DOHH2 (cell line): ENCODE results near the gene MRFAP1.

Experiments used
- H3F3A ChIP-seq: fragments of 200-600 bp; sonication (generic), shearing (Covaris generic); 2 replicates; pipeline ENCODE4 v1.6.0; 2016; ENCODE audit warnings: antibody characterized with exemption, mild to moderate bottlenecking; ENCODE audit not compliant: control insufficient read depth, insufficient read depth
- H3K27ac ChIP-seq: fragments of 200-600 bp; sonication (generic); 2 replicates; pipeline ENCODE4 v1.5.1; 2014; ENCODE audit warnings: low read depth, mild to moderate bottlenecking, low read length, moderate library complexity
- H3K27me3 ChIP-seq: fragments of 200-600 bp; sonication (generic); 2 replicates; pipeline ENCODE4 v1.6.1; 2014; ENCODE audit warnings: mild to moderate bottlenecking, low read length, mixed read lengths; ENCODE audit not compliant: control insufficient read depth
- H3K36me3 ChIP-seq: fragments of 200-600 bp; sonication (generic); 2 replicates; pipeline ENCODE4 v1.6.1; 2014; ENCODE audit warnings: mild to moderate bottlenecking, low read length, moderate library complexity, mixed read lengths; ENCODE audit not compliant: control insufficient read depth
- H3K4me1 ChIP-seq: fragments of 200-600 bp; sonication (generic); 2 replicates; pipeline ENCODE4 v1.6.1; 2014; ENCODE audit warnings: mild to moderate bottlenecking, low read length, mixed read lengths; ENCODE audit not compliant: control insufficient read depth
- H3K4me2 ChIP-seq: fragments of 200-600 bp; sonication (generic); 2 replicates; pipeline ENCODE4 v1.6.0; 2014; ENCODE audit warnings: mild to moderate bottlenecking, low read length, moderate library complexity
- H3K4me3 ChIP-seq: fragments of 200-600 bp; sonication (generic); 2 replicates; pipeline ENCODE4 v1.5.1; 2014; ENCODE audit warnings: mild to moderate bottlenecking, low read length, mixed read lengths
- H3K79me2 ChIP-seq: fragments of 200-600 bp; sonication (generic); 2 replicates; pipeline ENCODE4 v1.6.1; 2014; ENCODE audit warnings: mild to moderate bottlenecking, low read length, mixed read lengths; ENCODE audit not compliant: control insufficient read depth
- H3K9me2 ChIP-seq: fragments of 200-600 bp; sonication (generic); replicated peaks from 2 replicates; pipeline ENCODE4 v1.6.1; 2014; ENCODE audit warnings: mild to moderate bottlenecking, low read length, mixed read lengths; ENCODE audit not compliant: control insufficient read depth
- H3K9me3 ChIP-seq: fragments of 200-600 bp; sonication (generic); 2 replicates; pipeline ENCODE4 v1.6.1; 2014; ENCODE audit warnings: antibody characterized with exemption, low read length, mixed read lengths; ENCODE audit not compliant: control insufficient read depth, insufficient read depth
- H4K20me1 ChIP-seq: fragments of 200-600 bp; sonication (generic); 2 replicates; pipeline ENCODE4 v1.6.0; 2014; ENCODE audit warnings: low read depth, mild to moderate bottlenecking, antibody characterized with exemption, low read length, moderate library complexity; ENCODE audit not compliant: control insufficient read depth, insufficient read depth
- EZH2phosphoT487 ChIP-seq: fragments of 200-600 bp; sonication (generic); IDR thresholded peaks from 2 replicates; pipeline ENCODE4 v1.6.1; 2017; ENCODE audit warnings: borderline replicate concordance, mild to moderate bottlenecking, antibody characterized with exemption, low read length, moderate library complexity, mixed read lengths
- TF ChIP-seq, protein P1 (sequence below): fragments of 200-600 bp; sonication (generic); IDR thresholded peaks from one replicate; pipeline ENCODE4 v1.5.1; 2014; ENCODE audit warnings: antibody characterized with exemption, mild to moderate bottlenecking, low read depth, low read length; ENCODE audit not compliant: poor library complexity, severe bottlenecking

The MRFAP1 gene

DNA sequence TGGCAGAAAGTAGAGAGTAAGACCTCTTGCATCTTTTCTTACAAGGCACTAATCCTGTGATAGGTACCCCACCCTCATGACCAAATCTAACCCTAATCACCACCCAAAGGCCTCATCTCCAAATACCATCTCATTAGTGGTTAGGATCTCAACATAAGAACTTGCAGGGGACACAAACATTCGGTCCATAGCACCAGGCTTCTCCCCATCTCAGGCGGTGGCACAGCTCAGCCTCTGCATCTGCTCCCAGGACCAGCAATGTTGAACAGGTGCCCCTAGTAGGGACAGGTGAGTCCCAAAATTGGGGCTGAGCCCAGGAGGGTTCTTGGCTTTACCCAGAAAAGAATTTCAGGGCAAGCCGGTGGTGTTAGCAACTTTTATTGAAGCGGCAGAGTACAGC is 8.4 kb upstream of the MRFAP1 start:
- H3K4me2 ChIP-seq = no peak overlapping the region
- H3K4me1 ChIP-seq = peaks cover 9% of the 10 kb centered on the region
- H3K4me3 ChIP-seq = no peak overlapping the region
- H3K9me3 ChIP-seq = no peaks in the 10 kb centered on the region
- no peaks in the 10 kb centered on the region for H3K9me2 ChIP-seq
- H3K27me3 ChIP-seq = no peaks in the 10 kb centered on the region
- H3F3A ChIP-seq = no peaks in the 10 kb centered on the region
- TF ChIP-seq EZH2phosphoT487 = no peak
- TF ChIP-seq, protein P1, sequence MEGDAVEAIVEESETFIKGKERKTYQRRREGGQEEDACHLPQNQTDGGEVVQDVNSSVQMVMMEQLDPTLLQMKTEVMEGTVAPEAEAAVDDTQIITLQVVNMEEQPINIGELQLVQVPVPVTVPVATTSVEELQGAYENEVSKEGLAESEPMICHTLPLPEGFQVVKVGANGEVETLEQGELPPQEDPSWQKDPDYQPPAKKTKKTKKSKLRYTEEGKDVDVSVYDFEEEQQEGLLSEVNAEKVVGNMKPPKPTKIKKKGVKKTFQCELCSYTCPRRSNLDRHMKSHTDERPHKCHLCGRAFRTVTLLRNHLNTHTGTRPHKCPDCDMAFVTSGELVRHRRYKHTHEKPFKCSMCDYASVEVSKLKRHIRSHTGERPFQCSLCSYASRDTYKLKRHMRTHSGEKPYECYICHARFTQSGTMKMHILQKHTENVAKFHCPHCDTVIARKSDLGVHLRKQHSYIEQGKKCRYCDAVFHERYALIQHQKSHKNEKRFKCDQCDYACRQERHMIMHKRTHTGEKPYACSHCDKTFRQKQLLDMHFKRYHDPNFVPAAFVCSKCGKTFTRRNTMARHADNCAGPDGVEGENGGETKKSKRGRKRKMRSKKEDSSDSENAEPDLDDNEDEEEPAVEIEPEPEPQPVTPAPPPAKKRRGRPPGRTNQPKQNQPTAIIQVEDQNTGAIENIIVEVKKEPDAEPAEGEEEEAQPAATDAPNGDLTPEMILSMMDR = no peak
- no peaks in the 10 kb centered on the region for H3K79me2 ChIP-seq
- no peaks in the 10 kb centered on the region for H3K36me3 ChIP-seq
- no peaks in the 10 kb centered on the region for H4K20me1 ChIP-seq
- no peak overlapping the region for H3K27ac ChIP-seq

DNA sequence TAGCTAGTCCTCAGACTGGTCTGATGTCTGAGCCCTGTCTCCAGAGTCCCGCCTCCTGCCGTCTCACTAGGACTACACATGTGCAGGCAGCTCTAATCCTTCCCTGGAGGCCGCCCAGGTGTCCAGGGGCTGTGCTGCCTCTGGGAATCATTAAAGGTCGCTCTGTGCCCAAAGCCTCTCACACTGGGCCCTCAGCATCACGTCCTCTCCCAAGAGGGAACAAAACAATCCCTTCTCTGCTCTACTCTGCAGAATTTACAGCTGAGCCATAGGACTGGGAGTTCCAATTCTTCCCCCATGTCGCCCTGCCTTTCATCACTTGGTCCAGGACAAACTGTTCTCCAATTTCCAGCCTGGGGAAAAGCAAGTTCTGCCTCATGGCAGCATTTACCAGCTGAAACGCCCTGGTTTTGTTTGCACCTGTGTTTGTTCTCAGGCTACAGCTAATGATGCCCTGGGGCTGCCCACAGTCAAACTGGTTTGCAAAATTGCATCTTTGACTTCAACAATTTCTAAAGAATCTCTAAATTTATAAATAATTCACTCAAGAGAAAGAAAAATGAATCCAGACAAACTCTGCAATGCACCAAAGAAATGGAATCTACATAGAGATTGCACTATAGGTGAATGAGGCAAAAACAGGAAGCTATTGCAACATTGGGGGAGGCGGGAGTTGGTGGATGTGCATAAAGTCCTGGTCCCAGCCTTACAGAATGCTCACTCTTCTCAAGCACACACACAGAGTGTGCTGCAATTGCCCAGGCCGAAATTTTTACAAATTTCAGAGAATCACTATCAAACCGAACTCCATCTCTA is 7.2 kb upstream of the MRFAP1 start:
- H3F3A ChIP-seq = no peaks in the 10 kb centered on the region
- H3K36me3 ChIP-seq = no peaks in the 10 kb centered on the region
- H3K4me2 ChIP-seq = no peak overlapping the region
- no peaks in the 10 kb centered on the region for H3K9me3 ChIP-seq
- no peaks in the 10 kb centered on the region for H3K9me2 ChIP-seq
- peaks cover 9% of the 10 kb centered on the region for H3K4me1 ChIP-seq
- H3K27ac ChIP-seq = no peak overlapping the region
- H3K79me2 ChIP-seq = no peaks in the 10 kb centered on the region
- H3K27me3 ChIP-seq = no peaks in the 10 kb centered on the region
- H4K20me1 ChIP-seq = no peaks in the 10 kb centered on the region
- no peak overlapping the region for H3K4me3 ChIP-seq
- no peak for TF ChIP-seq EZH2phosphoT487
- TF ChIP-seq, protein P1 = no peak

DNA sequence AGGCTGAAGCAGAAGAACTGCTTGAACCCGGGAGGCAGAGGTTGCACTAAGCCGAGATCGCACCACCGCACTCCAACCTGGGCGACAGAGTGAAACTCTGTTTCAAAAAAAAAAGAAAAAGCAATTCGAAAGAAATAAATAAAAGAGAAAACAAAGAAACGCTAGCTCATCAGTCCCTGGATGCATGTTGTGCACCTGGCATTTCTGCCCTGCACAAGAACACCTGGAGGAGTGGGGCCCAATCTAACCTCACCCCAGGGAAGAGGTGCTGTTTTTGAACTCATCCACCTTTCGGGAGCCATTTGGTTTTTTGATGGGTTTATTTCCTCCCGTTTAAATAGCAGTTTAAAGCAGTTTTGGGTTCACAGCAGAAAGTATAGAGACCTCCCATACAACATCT is 5.7 kb upstream of the MRFAP1 start:
- no peak overlapping the region for H3K4me2 ChIP-seq
- no peak overlapping the region for H3K4me3 ChIP-seq
- H3K9me2 ChIP-seq = no peaks in the 10 kb centered on the region
- no peak for TF ChIP-seq EZH2phosphoT487
- TF ChIP-seq, protein P1 = no peak
- H3K4me1 ChIP-seq = peaks cover 12% of the 10 kb centered on the region
- no peak overlapping the region for H3K27ac ChIP-seq
- H3F3A ChIP-seq = 0 out of 2 replicates have a peak, but pooled peaks cover 2% of the 10 kb centered on the region
- H3K27me3 ChIP-seq = no peaks in the 10 kb centered on the region
- no peaks in the 10 kb centered on the region for H3K9me3 ChIP-seq
- H3K79me2 ChIP-seq = no peaks in the 10 kb centered on the region
- H3K36me3 ChIP-seq = no peaks in the 10 kb centered on the region
- H4K20me1 ChIP-seq = no peaks in the 10 kb centered on the region
